ENCODE results near the gene DYRK4.

DNA sequence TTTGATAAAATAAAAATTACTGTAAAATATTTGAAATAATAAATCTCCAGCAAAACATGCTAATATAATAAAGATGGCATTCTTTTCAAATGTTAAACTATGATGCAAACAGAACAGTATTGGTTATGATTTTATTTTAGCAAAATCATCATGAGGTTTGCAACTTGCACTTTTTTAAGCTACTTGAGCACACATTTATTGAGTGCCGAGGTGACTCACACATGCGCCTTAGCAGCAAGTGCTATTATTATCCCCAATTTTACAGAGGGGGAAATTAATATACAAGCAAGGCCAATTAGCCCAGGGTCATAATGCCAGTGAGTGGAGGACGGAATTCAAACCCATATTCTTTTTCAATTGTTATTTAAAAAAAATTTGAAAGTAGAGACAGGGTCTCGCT is 7.3 kb downstream of the DYRK4 start:
- TF ChIP-seq, protein P1, sequence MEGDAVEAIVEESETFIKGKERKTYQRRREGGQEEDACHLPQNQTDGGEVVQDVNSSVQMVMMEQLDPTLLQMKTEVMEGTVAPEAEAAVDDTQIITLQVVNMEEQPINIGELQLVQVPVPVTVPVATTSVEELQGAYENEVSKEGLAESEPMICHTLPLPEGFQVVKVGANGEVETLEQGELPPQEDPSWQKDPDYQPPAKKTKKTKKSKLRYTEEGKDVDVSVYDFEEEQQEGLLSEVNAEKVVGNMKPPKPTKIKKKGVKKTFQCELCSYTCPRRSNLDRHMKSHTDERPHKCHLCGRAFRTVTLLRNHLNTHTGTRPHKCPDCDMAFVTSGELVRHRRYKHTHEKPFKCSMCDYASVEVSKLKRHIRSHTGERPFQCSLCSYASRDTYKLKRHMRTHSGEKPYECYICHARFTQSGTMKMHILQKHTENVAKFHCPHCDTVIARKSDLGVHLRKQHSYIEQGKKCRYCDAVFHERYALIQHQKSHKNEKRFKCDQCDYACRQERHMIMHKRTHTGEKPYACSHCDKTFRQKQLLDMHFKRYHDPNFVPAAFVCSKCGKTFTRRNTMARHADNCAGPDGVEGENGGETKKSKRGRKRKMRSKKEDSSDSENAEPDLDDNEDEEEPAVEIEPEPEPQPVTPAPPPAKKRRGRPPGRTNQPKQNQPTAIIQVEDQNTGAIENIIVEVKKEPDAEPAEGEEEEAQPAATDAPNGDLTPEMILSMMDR (IDR thresholded peaks at IDR 0.05; ENCODE audit: low read depth, low read length) = no peak
- no peak for TF ChIP-seq EZH2phosphoT487 (IDR thresholded peaks at IDR 0.05; ENCODE audit: low read depth)

All from OCI-LY3 (cell line).